ENCODE results near the gene GFRA4.

DNA sequence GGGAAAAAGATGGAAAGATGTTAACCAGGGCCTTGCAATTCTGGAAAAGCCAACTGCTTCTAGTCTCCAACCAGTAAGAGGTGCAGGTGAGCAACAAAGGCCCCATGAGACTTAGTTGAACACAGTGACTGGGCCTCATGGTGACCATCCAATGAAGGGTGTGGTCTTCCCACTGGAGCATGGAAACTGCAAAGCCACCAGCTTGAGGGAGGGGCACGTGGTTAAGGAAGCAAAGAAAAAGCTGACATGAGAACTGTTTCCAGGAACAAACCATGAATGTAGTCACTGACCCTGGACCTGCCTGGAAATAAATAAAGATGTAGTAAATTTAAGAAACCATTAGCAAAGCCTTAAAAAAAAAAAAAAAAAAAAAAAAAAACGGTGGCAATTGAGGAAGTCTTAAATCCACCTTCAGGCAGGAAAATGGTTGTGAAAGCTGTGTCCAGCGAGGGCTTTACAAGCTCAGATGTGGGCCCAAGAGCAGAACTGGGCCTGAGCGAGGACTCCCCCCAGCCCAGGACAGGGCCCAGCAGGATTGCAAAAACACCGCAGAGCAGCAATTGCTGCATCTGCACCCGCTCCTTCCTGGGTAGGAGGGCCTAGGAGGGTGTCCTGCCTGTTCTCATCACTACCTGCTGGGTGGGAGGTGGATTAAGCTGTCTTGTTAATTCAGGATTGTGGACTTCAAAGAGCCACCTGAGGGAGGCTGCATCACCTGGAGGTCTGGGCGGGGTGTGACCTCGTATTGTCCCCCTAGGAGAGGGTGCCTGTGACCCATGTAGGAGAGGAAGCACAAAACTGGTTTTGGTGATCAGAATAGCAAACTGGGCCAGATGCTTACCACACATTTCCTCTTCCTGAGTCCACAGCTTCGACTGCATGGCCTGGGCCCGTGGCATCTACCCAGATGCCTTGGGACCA, 10.3 kb downstream of the GFRA4 start:
- TF ChIP-seq, protein P1, sequence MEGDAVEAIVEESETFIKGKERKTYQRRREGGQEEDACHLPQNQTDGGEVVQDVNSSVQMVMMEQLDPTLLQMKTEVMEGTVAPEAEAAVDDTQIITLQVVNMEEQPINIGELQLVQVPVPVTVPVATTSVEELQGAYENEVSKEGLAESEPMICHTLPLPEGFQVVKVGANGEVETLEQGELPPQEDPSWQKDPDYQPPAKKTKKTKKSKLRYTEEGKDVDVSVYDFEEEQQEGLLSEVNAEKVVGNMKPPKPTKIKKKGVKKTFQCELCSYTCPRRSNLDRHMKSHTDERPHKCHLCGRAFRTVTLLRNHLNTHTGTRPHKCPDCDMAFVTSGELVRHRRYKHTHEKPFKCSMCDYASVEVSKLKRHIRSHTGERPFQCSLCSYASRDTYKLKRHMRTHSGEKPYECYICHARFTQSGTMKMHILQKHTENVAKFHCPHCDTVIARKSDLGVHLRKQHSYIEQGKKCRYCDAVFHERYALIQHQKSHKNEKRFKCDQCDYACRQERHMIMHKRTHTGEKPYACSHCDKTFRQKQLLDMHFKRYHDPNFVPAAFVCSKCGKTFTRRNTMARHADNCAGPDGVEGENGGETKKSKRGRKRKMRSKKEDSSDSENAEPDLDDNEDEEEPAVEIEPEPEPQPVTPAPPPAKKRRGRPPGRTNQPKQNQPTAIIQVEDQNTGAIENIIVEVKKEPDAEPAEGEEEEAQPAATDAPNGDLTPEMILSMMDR (IDR thresholded peaks at IDR 0.05) = no peak
- TF ChIP-seq POLR2A (IDR thresholded peaks at IDR 0.05) = no peak
- TF ChIP-seq EP300 (IDR thresholded peaks at IDR 0.05) = no peak

Data from ovary (tissue), 3 donors.